DND-41 (cell line): ENCODE results near the gene CMSS1.

ENCODE experiments used
- ATAC-seq: fragments of 200-7000 bp; cut with Tn5 transposase; 3 replicates; pipeline ENCODE4 v1.9.1; 2021; ENCODE audit warnings: low read depth; ENCODE audit not compliant: insufficient read depth
- DNase-seq: peaks from one replicate; pipeline ENCODE4 v3.0.0-alpha.2; 2020
- H2AFZ ChIP-seq: 2 replicates; pipeline ENCODE4 v1.6.0; 2012; ENCODE audit warnings: low read depth, low read length
- H3K27ac ChIP-seq: 2 replicates; pipeline ENCODE4 v1.5.1; 2012; ENCODE audit warnings: low read length, inconsistent platforms
- H3K27me3 ChIP-seq: fragments of 200-600 bp; sonication (generic); 2 replicates; pipeline ENCODE4 v1.6.0; 2012; ENCODE audit warnings: low read length, mild to moderate bottlenecking, inconsistent platforms; ENCODE audit not compliant: insufficient read depth, poor library complexity
- H3K36me3 ChIP-seq: 2 replicates; pipeline ENCODE4 v1.5.1; 2012; ENCODE audit warnings: low read length, inconsistent platforms; ENCODE audit not compliant: insufficient read depth
- H3K4me1 ChIP-seq: 2 replicates; pipeline ENCODE4 v1.5.1; 2012; ENCODE audit warnings: mild to moderate bottlenecking, low read length; ENCODE audit not compliant: insufficient read depth
- H3K4me2 ChIP-seq: 2 replicates; pipeline ENCODE4 v1.6.0; 2012; ENCODE audit warnings: mild to moderate bottlenecking, moderate library complexity, low read length, inconsistent platforms; ENCODE audit not compliant: insufficient read depth
- H3K4me3 ChIP-seq, 2 experiments: fragments of 200-600 bp in 1 of 2; shearing (Covaris generic) in 1 of 2; 2 replicates each; pipeline ENCODE4 v1.5.1; 2012 to 2016; ENCODE audit warnings: inconsistent platforms in 2 of 2, low read length in 2 of 2, mild to moderate bottlenecking in 2 of 2, low read depth in 1 of 2, moderate library complexity in 1 of 2
- H3K79me2 ChIP-seq: 2 replicates; pipeline ENCODE4 v1.6.0; 2012; ENCODE audit warnings: low read length, inconsistent platforms; ENCODE audit not compliant: insufficient read depth
- H3K9ac ChIP-seq: 2 replicates; pipeline ENCODE4 v1.6.0; 2012; ENCODE audit warnings: low read depth, mild to moderate bottlenecking, inconsistent platforms, low read length, moderate library complexity
- H3K9me3 ChIP-seq: 2 replicates; pipeline ENCODE4 v1.5.1; 2012; ENCODE audit warnings: low read length, moderate library complexity, mild to moderate bottlenecking, inconsistent platforms; ENCODE audit not compliant: insufficient read depth, severe bottlenecking
- H4K20me1 ChIP-seq: 2 replicates; pipeline ENCODE4 v1.6.0; 2012; ENCODE audit warnings: low read length; ENCODE audit not compliant: insufficient read depth
- EZH2 ChIP-seq: IDR thresholded peaks from 3 replicates; pipeline ENCODE4 v1.6.1; 2012; ENCODE audit warnings: borderline replicate concordance, low read depth, mild to moderate bottlenecking, moderate library complexity, low read length, inconsistent platforms; ENCODE audit not compliant: severe bottlenecking
- TF ChIP-seq, protein P1 (sequence below): IDR thresholded peaks from 2 replicates; pipeline ENCODE4 v1.5.1; 2012; ENCODE audit warnings: borderline replicate concordance, low read length, moderate library complexity, mild to moderate bottlenecking; ENCODE audit not compliant: poor library complexity, severe bottlenecking; ENCODE audit errors: extremely low read depth

Gene CMSS1

DNA sequence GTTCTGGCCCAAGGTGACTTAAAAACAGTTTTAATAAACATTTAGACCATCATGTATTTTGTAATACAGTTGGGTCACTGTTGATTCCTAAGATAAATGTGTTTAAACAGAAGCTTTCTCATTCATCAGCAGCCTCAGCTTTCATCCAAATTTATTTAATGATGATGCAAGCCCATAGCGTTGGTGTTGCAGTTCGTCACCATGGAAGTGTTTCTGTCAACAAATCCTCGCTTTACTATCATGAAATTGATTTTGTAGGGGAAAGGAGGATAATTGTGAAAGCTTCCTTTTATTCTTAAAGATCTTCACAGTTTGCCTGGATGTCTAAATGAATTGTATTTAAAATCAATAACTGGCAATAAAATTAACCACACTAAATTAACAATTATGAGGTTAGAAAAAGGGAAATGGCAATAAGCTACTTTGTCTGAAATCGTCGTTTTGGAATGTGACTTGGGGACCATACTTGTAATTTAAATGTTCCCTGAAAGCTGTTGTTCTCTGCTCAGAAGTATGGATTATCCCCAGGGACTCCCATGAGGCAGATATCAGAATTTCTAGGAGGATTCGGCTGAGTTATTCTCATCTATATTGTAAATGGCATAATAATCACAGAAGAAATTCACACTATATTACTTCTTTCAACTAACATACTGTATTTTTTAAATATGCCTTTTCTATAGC lies 29.0 kb downstream of the CMSS1 start:
- Histone ChIP-seq H3K9ac (no peak overlapping the region), H3K9me3 (no peaks in the 10 kb centered on the region), H3K27me3 (no peaks in the 10 kb centered on the region), H3K36me3 (no peaks in the 10 kb centered on the region), H3K4me1 (no peaks in the 10 kb centered on the region), H3K4me3 (no peak overlapping the region), H3K27ac (no peak overlapping the region), H2AFZ (no peak overlapping the region), H3K4me2 (no peak overlapping the region), H4K20me1 (peaks cover 21% of the 10 kb centered on the region; the same call in 1 of the 2 replicates), H3K79me2 (no peaks in the 10 kb centered on the region; the same call in 1 of the 2 replicates)
- DNase-seq, result no peak
- ATAC-seq, result no peak
- no peak for TF ChIP-seq EZH2
- TF ChIP-seq, protein P1, sequence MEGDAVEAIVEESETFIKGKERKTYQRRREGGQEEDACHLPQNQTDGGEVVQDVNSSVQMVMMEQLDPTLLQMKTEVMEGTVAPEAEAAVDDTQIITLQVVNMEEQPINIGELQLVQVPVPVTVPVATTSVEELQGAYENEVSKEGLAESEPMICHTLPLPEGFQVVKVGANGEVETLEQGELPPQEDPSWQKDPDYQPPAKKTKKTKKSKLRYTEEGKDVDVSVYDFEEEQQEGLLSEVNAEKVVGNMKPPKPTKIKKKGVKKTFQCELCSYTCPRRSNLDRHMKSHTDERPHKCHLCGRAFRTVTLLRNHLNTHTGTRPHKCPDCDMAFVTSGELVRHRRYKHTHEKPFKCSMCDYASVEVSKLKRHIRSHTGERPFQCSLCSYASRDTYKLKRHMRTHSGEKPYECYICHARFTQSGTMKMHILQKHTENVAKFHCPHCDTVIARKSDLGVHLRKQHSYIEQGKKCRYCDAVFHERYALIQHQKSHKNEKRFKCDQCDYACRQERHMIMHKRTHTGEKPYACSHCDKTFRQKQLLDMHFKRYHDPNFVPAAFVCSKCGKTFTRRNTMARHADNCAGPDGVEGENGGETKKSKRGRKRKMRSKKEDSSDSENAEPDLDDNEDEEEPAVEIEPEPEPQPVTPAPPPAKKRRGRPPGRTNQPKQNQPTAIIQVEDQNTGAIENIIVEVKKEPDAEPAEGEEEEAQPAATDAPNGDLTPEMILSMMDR, result no peak

DNA sequence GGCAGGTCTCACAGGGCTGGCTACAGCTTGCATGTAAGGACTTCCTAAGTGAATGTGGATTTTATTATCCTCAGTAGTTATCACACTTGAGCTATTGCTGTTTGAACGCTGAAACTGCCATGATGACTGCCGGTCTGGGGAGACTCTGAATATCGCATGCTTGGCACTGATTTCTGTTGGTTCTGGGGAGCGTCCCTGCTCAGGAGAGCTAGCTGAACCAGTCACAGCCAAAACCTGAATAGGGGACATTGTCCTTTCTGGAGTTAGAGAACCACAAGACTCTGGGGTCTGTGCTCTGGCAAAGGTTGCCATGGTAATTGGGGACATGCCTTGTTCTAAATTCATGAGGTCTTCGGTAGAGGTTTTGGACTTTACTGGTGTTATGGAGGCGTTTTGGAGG lies 30.8 kb downstream of the CMSS1 start:
- TF ChIP-seq, protein P1, result no peak
- no peak for TF ChIP-seq EZH2
- H3K27me3 ChIP-seq, result no peaks in the 10 kb centered on the region
- H3K4me2 ChIP-seq, result no peak overlapping the region
- H3K27ac ChIP-seq, result no peak overlapping the region
- no peak overlapping the region for H2AFZ ChIP-seq
- no peaks in the 10 kb centered on the region for H3K4me1 ChIP-seq
- H3K9me3 ChIP-seq, result no peaks in the 10 kb centered on the region
- no peaks in the 10 kb centered on the region; the same call in 1 of the 2 replicates for H3K79me2 ChIP-seq
- H4K20me1 ChIP-seq, result peaks cover 24% of the 10 kb centered on the region; the same call in 1 of the 2 replicates
- no peak overlapping the region for H3K4me3 ChIP-seq
- no peak for DNase-seq
- H3K36me3 ChIP-seq, result no peaks in the 10 kb centered on the region
- H3K9ac ChIP-seq, result no peak overlapping the region
- no peak for ATAC-seq

DNA sequence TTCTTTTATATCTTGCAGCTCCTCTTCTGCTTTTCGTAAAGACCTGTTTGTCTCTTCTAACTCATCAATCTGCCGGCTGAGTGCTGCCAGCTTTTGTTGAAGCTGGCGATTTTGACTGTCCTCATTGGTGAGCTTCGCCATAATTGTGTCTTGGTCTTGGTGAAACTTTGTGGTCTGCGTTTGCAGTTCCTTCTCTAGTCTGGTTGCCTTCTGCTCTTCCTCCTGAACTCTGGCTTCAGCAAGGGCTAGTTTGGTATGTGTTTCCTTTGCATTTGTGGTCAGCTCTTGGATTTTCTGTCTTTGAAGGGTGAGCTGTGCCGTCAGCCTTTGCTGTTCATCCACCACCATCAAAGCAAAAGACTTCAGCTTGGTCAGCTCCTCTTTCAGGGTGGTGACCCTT lies 32.9 kb downstream of the CMSS1 start:
- Histone ChIP-seq H3K9ac (no peak overlapping the region), H3K27me3 (no peaks in the 10 kb centered on the region), H3K4me3 (no peak overlapping the region), H4K20me1 (peaks cover 29% of the 10 kb centered on the region; the same call in 1 of the 2 replicates), H3K9me3 (no peaks in the 10 kb centered on the region), H3K79me2 (no peaks in the 10 kb centered on the region; the same call in 1 of the 2 replicates), H2AFZ (no peak overlapping the region), H3K27ac (no peak overlapping the region), H3K4me1 (no peaks in the 10 kb centered on the region), H3K36me3 (no peaks in the 10 kb centered on the region), H3K4me2 (no peak overlapping the region)
- no peak for ATAC-seq
- DNase-seq, result no peak
- TF ChIP-seq EZH2, result no peak
- TF ChIP-seq, protein P1, result no peak
